PFSK-1 (cell line): ENCODE measurements around the gene LSAMP.

Experiments
- FOXP2 ChIP-seq: optimal IDR thresholded peaks from 2 replicates; pipeline ENCODE3; 2011; ENCODE audit warnings: borderline replicate concordance, control low read depth, inconsistent platforms; ENCODE audit not compliant: insufficient read depth; ENCODE audit errors: extremely low read length, extremely low read depth
- POLR2AphosphoS5 ChIP-seq: IDR thresholded peaks from 2 replicates; pipeline ENCODE4 v1.6.1; 2012; ENCODE audit warnings: low read depth, mild to moderate bottlenecking, control low read depth, low read length, moderate library complexity
- REST ChIP-seq, 2 experiments: IDR thresholded peaks; 2 replicates each; pipeline versions ENCODE4 v1.6.1 to v1.8.0; 2011 to 2012; ENCODE audit warnings: low read depth in 2 of 2, low read length in 2 of 2, control low read depth in 1 of 2, inconsistent platforms in 1 of 2, mild to moderate bottlenecking in 1 of 2, moderate library complexity in 1 of 2; ENCODE audit not compliant: insufficient read depth in 1 of 2
- SIN3A ChIP-seq: IDR thresholded peaks from 2 replicates; pipeline ENCODE4 v1.6.1; 2012; ENCODE audit warnings: mild to moderate bottlenecking, low read length, moderate library complexity, borderline replicate concordance; ENCODE audit not compliant: insufficient read depth
- TAF1 ChIP-seq: IDR thresholded peaks from 2 replicates; pipeline ENCODE4 v1.6.1; 2012; ENCODE audit warnings: low read length, control low read depth, borderline replicate concordance; ENCODE audit not compliant: insufficient read depth

LSAMP gene

GRCh38 chr3:115871735-115872134, 573.6 kb downstream of the LSAMP start:
- TF ChIP-seq SIN3A (no peak), POLR2AphosphoS5 (no peak), FOXP2 (no peak), REST (IDR thresholded peaks at IDR 0.05; ENCODE audit: insufficient read depth in 1 of 2, low read depth in 2 of 2, low read length in 2 of 2) (no peak), TAF1 (no peak)

GRCh38 chr3:115864911-115865310, 580.4 kb downstream of the LSAMP start:
- TF ChIP-seq FOXP2 (no peak), TAF1 (no peak), SIN3A (no peak), POLR2AphosphoS5 (no peak), REST (IDR thresholded peaks at IDR 0.05; ENCODE audit: insufficient read depth in 1 of 2, low read depth in 2 of 2, low read length in 2 of 2) (no peak)

- TF ChIP-seq POLR2AphosphoS5 (no peak), FOXP2 (no peak), REST (IDR thresholded peaks at IDR 0.05; ENCODE audit: insufficient read depth in 1 of 2, low read depth in 2 of 2, low read length in 2 of 2) (no peak), SIN3A (no peak), TAF1 (no peak)
These were observed 582.4 kb downstream of the LSAMP start for GRCh38 chr3:115862849-115863248.

GRCh38 chr3:115862099-115862498, 583.2 kb downstream of the LSAMP start:
- no peak for TF ChIP-seq SIN3A
- TF ChIP-seq REST (IDR thresholded peaks at IDR 0.05; ENCODE audit: insufficient read depth in 1 of 2, low read depth in 2 of 2, low read length in 2 of 2) = 0 out of 4 replicates have a peak, but pooled peaks of 1 of the 2 experiments have one; percentile 16

GRCh38 chr3:115861166-115861733, 584.0 kb downstream of the LSAMP start:
- no peak for TF ChIP-seq FOXP2
- no peak for TF ChIP-seq TAF1
- TF ChIP-seq SIN3A = no peak
- no peak for TF ChIP-seq POLR2AphosphoS5
- TF ChIP-seq REST (IDR thresholded peaks at IDR 0.05; ENCODE audit: insufficient read depth in 1 of 2, low read depth in 2 of 2, low read length in 2 of 2) = no peak
